Activated effector memory CD4-positive, alpha-beta T cell treated with anti-CD3 and anti-CD28 coated beads, Interleukin-2, amount 50 U/mL, for 16 hours (primary cell): Measurements from ENCODE around the gene KHNYN.
A peak's percentile ranks its signal among the peaks of the same experiment; 100 is the strongest.
"Not testable (repeated sequence)": the region's sequence is repeated elsewhere in the genome, so short reads cannot be mapped to it uniquely, and the experiment has no call there.

ENCODE experiments used
- DNase-seq: peaks from one replicate; pipeline ENCODE4 v3.0.0-alpha.2; 2020

The KHNYN gene

GRCh38 chr14:24429395-24430142 lies at the start of gene KHNYN, which contains the start of gene CBLN3:
Gene KHNYN (plus strand): TSS chr14:24429954. CDS start chr14:24430731, 777 bp downstream.
Gene CBLN3 (minus strand): TSS chr14:24429668. CDS start chr14:24429054, 614 bp downstream.
- DNase-seq: peak; percentile 95

DNA sequence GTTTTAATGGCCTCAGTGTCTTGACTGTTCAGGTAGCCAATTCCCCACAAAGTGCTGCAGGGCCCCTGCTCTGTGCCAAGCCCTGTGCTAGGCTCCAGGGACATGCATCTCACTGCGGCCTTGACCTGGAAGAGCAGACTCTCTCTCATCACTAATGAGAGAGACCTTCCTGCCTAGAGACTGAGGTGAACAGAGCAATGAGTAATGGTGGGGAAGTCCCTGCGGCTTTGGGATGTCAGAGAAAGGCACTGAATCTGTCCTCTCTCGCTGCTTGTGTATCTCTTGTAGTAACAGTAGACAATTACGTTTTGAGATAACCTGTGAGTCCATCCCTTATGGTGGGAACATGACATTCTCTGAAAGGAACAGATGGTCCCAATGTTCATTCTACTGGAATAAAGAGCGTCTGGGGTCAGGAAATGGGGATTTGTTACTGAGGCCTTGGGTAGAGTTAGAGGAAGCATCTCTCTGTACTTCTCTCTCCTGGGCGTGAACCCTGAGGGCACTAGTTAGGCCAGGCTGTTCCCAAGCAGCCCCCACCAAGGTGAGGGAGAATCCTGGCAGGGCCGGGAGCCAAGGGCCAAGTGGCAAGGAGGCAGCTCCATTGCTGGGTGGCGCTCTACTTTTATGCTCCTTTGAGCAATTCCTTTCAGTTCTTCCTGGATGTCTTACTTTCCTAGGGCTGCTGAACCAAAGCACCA lies 48.2 kb upstream of the KHNYN start:
- no peak for DNase-seq

DNA sequence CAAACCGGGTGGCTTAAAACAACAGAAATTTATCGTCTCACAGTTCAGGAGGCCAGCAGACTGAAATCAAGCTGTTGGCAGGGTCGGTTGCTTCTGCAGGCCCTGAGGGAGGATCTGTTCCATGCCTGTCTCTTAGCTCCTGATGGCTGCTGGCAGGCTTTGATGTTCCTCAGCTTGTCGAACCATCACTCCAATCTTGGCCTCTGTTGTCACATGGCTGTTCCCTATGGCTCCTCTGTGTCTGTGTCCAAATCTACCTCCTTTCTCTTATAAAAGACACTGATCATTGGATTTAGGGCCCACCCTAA lies 47.7 kb upstream of the KHNYN start:
- DNase-seq: no peak

GRCh38 chr14:24384169-24384568 lies 45.6 kb upstream of the KHNYN start:
- no peak for DNase-seq

GRCh38 chr14:24385524-24385923 lies 44.2 kb upstream of the KHNYN start:
- DNase-seq: no peak

DNA sequence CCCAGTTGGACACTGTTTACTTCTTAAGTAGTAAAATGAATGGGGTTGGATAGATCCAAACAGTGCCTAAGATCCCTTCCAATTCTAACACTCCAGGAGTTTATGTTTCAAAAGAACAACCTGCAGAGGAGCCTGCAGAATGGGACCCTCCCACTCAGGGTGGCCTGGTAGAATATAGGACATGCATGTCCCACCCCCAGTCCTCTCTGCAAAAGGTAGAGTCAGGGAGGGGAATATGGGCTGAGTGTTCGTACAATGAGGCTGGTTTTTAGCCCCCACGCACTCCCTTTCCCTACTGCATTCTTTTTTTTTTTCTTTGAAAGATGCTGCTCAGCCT lies 42.8 kb upstream of the KHNYN start:
- no peak for DNase-seq

- not testable (repeated sequence) for DNase-seq
Observed at GRCh38 chr14:24387579-24387978, 42.2 kb upstream of the KHNYN start.

DNA sequence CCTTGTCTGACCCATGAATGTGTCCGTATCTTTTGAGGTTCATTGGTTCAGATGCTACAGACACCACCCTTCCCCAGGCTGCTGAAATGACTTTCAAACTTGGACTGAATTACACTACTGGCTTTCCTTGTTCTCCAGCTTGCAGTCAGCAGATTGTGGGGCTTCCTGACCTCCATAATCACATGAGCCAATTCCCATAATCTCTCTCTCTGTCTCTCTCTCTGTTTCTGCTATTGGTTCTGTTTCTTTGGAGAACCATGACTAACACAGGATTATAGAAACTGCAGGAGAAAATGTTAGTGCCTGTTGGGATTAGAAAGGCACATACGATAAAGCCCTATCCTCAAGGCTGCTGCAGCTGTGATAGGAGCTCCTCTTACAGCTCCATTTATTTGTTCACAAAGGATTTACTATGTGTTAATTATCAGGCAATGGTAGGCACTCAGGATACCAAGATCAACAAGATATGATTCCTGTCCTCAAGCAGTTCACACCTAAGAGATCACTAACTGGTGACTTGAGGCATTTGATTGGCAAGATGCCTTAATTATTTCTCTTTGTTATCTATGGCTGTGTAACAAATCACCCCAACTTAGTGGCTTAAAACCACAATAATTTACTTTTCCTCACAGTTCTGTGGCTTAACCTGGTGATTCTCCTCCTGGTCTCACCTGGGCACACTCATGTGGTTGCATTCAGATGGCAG lies 41.1 kb upstream of the KHNYN start:
- DNase-seq: no peak

DNA sequence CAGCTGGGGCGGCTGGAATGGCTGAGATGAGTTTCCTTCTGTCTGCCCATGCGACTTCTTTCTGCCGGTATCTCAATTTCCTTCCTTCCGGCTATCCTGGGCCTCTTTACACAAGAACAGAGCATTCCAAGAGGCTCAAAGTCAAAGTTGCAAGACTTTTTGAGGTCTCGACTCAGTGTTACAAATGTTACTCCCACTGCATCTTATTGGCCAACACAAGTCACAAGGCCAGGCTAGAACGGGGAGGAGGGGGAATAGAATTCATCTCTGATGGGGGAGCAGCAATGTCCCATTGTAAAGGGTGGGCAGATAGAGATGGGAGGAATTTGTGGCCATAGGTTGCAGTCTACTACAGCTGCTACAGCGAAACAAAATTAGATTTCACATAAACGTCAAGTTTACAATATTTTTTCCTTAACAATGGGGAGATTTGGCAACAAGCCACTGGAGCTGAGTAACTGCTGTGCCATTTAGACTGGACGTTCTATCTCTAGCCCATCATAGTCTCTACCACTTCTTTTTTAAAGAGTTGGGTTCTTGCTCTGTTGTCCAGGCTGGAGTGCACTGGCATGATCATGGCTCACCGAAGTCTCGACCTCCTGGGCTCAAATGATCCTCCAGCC lies 40.4 kb upstream of the KHNYN start:
- DNase-seq: no peak

DNA sequence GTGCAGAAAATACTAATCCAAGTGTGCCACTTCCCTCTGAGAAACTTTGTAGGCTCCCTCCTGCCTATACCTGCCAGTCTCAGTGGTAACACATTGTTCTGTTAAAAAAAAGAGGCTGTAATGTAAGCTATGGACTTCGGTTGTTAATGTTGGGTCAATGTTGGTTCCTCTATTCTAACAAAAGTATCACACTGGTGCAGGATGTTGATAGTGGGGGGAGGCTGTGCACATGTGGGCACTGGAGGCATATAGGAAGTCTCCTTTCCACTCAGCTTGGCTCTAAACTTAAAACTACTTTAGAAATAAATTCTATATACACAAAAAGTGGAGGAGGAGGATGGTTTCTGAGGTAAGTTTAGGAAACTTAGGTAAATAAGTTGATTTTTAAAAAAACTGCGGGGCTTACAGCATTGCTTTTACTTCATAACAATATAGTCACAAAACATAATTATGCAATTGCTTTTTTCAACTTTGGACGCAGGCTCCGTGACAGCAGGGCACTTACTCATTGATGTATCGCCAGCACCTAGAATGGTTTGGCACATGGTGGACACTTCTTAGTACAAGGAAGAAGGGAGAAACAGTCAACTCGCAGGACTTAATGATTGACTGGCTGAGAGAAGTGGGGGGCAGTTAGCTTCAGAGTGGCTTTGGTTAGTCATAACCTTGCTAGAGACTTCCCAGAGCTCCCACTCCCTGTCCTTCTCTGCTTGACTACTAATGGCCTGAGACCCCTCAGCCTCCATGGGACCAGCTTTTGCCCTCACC lies 38.9 kb upstream of the KHNYN start:
- DNase-seq: no peak

DNA sequence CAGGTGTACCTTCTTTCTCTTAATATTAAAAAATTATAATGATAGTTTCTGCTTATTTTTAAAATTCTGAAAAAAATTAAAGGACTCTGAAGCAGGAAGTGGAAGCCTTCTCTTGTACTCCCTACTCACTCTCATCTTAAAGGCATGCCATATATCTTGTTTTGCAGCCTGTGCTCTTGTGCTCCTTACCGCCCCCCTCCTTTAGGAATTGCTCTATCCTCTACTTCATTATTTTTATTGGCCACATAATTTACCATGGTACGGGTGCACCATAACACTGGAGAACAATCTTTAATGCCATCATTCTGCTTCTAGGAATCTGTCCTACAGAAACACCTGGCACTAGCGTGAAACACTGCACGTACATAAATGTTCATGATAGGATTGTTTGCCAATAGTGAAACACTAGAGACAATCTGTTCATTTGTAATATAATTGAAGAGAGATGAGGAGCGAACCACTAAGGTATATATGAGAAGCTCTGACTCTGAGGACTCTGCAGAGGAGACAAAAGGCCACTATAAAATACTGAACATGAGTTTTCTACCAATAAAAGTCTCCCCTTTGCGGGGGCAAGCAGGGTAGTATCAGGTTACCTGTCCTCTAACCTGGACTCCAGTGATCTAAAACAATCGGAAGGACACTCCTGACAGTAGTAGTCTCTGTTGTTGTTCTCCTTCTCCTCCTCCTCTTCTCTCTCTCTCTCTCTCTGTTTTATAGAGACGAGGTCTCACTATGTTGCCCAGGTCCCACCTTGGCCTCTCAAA lies 37.2 kb upstream of the KHNYN start:
- no peak for DNase-seq

DNA sequence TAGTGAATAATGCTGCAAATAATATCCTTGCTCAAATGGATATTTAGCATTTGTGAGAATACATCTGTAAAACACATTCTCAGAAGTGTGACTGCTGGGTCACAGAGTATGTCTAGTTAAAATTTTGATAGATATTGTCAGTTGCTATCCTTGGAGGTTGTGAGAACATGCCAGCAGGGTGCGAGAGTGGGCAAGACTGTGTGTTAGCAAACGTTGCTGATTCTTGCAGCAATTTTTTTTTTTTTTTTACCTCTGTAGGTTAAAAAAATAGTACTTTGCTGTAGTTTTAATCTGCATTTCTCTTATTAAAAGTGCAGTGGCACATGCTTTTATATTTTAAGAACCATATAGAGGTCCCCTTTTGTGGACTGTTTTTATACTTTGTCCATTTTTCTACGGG lies 35.5 kb upstream of the KHNYN start:
- no peak for DNase-seq

GRCh38 chr14:24395609-24396582 lies 33.9 kb upstream of the KHNYN start:
- no peak for DNase-seq

GRCh38 chr14:24397639-24398292 lies 32.0 kb upstream of the KHNYN start:
- DNase-seq: no peak

DNA sequence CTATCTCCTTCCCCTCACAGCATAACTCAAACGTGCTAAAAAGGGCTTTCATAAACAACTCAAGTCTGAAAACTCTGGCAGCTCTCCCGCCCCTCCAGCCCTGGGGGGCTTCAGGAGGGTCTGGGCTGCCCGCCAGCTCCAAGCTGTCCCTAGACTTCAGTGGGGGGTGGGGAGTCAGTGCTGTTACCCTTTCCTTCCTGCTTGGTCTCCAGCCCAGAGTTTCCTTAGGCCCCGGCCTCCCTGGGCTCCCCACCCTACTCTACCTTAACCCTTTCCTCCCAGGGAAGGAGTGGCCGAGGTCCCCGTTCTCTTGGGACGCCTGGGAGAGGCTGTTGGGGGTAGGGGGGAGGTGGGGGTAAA lies 31.5 kb upstream of the KHNYN start:
- no peak for DNase-seq

GRCh38 chr14:24398653-24399446 lies 30.9 kb upstream of the KHNYN start, which contains the start of gene NYNRIN:
Gene NYNRIN (plus strand): TSS chr14:24399003. CDS start chr14:24399247, 244 bp downstream.
- peak; percentile 71 for DNase-seq

GRCh38 chr14:24399447-24399822 lies 30.3 kb upstream of the KHNYN start:
- DNase-seq: no peak

- no peak for DNase-seq
Observed at GRCh38 chr14:24399999-24400718, 29.6 kb upstream of the KHNYN start.
